ENCODE measurements around the gene RALGAPA1.
"Not testable (repeated sequence)": the region's sequence is repeated elsewhere in the genome, so short reads cannot be mapped to it uniquely, and the experiment has no call there.

The RALGAPA1 gene

GRCh38 chr14:35696119-35696518 is 113.0 kb downstream of the RALGAPA1 start:
- DNase-seq = no peak

DNA sequence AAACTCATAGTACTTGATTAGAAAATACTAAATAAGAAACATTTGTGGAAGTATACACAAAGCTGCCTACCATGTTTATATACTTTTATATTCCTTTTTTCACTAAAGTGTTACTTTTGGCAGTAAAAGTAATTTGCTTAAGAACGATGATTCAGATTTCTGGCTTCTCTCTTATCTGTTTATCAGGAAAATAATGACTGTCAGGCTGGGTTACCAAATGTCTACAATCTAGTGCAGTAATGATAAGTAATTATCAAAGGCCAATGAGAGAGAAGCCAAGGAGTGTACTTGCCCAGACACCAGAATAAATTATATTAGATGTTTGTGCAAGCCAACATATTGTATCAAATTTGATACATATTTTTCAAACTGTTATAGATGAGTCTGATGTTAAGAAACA is 113.4 kb downstream of the RALGAPA1 start:
- no peak for DNase-seq

- DNase-seq = no peak
Observed at GRCh38 chr14:35695072-35695471, 114.0 kb downstream of the RALGAPA1 start.

- DNase-seq = no peak
Observed at GRCh38 chr14:35689000-35689460, 120.1 kb downstream of the RALGAPA1 start.

GRCh38 chr14:35688126-35688826 is 120.8 kb downstream of the RALGAPA1 start:
- DNase-seq = no peak

DNA sequence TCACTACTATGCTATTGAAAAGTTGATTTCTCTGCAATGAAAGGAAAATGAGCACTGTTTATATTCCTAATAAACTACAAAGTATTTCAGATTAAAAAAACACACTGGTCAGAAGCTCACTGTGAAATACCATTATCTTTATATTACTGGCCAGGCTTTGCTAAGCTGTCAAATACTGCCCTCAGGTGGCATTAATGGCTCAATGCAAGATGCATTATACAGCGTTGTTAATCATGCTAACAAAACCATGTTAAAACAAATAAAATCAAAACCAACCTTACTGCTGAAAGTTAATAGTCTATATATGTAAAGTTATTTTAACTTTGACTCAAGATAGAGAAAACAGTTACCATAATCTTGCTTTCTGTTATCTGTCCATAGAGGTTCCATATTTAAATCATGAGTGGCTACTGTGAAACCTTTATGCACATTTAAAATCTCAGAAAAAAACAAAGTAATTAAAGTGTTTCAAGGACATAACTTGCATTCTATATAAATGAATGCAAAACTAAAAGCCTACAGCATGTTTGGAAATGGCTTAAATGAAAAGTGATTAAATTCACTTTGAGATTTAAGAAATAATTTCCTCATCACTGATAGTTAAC is 121.7 kb downstream of the RALGAPA1 start:
- peak; percentile 3 to 46 for DNase-seq

DNA sequence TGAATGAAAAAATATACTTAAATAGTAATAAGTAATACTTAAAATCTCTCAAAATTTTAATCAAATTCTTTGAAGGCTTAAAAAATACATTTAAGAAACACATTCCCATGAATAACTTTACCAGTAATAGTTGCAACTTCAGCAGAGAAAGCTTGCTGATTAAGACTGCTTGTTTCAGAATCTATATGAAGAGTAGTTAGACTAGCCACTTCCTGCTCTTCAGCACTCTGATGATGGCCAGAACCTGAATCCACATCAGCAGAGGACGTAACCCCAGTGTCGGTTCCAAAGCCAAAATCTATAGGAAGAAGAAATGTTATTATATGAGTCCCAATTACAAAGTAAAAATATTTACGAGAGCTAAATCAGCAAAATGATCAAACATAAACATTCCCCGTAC is 125.4 kb downstream of the RALGAPA1 start:
- not testable (repeated sequence) for DNase-seq

- no peak for DNase-seq
Observed at GRCh38 chr14:35682802-35683201, 126.3 kb downstream of the RALGAPA1 start.

DNA sequence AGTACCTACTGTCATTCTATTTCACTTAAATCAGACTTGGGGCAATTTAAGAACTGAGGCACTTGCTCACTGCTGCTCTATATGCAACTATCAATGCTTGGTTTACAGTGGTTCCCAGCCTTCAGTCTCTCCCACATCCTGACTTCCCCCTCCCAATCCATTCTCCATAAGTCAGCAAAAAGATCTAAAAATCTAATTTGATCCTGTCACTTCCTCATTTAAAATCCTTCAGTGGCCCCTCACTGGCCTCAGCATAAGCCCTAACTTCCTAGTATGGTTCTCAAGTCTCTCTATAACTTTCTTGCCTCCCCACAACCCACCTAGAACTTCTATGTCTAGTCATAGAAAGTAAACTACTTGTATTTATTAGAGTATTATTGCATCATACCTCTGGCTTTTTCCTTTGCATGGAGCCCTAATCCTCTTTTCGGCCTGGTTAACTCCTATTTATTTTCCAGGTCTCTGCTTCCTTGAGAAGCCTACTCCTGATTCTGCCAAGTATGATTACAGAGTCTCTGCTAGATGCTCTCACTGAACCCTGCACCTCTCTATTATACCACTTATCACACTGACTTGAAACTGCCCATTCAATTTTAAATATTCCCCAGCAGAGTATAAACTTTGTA is 130.6 kb downstream of the RALGAPA1 start:
- no peak for DNase-seq

DNA sequence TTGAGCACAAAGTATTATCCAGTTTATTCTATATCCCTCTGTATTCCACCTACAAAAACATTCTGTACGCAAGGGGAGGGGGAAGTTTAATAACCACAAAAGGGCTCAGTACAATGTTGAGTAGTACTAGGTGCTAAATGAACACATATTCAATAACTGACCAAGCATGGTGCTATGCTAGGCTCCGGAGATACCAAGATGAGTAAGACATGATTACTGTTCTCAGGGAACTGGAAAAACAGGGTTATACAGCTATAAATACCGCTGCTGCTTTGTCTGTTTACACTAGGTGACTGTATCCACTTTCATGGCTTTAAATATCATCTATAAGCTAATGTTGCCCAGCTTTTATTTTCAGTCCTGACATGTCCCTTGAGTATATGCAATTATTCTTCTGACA is 139.3 kb downstream of the RALGAPA1 start:
- DNase-seq = no peak

DNA sequence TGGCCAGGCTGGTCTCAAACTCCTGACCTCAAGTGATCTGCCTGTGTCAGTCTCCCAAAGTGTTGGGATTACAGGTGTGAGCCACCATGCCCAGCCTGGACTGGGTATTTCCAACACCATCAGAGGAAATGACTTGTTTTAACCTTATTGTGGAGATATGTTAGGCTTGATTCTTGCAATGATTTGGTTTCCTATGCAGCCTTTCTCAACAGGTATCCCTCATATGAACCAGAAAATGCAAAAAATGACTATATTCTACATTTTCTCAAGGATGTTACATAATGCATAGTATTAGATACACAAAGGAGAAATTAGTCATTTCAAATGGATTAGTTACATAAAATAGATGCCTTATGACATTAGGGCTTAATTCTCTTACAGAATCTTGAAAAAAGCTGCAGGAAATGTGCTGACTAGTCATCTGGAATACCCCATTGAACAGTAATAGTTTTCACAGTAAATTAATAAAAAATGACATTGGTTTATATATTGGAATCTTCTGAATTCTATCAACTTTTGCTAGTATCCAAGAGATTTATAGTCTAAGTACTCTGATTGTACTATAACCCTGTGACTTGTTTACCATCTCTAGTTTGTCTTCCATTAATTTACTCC is 142.6 kb downstream of the RALGAPA1 start:
- no peak for DNase-seq

GRCh38 chr14:35661875-35662274 is 147.2 kb downstream of the RALGAPA1 start:
- DNase-seq = no peak

- DNase-seq = no peak
Observed at GRCh38 chr14:35653045-35653444, 156.1 kb downstream of the RALGAPA1 start.

- no peak for DNase-seq
Observed at GRCh38 chr14:35643513-35643912, 165.6 kb downstream of the RALGAPA1 start.

DNA sequence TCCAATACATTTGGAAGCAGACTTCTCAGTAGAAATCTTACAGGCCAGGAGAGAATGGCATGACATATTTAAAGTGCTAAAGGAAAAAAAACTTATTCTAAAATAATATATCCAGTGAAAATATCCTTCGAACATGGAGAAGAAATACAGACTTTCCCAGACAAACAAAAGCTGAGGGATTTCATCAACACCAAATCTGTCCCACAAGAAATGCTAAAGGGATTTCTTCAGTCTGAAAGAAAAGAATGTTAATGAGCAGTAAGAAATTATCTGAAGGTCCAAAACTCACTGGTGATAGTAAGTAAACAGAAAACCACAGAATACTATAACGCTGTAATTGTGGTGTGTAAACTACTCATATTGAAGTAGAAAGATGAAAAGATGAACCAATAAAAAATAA is 171.2 kb downstream of the RALGAPA1 start:
- DNase-seq = no peak

DNA sequence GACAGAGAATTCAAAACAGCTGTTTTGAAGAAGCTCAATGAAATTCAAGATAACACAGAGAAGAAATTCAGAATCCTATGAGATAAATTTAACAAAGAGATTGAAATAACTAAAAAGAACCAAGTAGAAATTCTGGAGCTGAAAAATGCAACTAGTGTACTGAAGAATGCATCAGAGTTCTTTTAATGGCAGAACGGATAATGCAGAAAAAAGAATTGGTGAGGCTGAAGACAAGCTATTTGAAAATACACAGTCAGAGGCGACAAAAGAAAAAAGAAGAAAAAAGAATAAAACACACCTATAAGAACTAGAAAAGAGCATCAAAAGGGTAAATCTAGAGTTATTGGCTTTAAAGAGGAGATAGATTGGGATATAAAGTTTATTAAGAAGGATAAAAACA is 171.8 kb downstream of the RALGAPA1 start:
- no peak for DNase-seq

DNA sequence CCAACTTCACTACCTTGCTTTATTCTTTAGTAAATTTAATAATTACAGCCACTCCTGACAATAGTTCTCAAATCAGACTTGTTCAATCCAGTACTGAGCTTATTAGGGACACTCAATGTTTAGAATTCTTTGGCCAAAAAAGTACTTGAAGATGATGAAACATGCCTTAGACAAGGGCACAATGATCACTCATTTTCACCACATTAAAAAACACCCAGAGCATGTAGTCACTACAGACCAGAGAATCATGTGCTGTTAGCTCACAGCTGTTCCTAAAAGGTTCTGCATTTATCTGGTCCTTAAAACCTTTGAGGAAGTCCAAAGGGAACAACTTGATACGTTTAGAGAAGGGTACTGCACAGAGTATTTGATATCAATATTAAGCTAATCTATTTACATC is 176.4 kb downstream of the RALGAPA1 start:
- DNase-seq = no peak

DNA sequence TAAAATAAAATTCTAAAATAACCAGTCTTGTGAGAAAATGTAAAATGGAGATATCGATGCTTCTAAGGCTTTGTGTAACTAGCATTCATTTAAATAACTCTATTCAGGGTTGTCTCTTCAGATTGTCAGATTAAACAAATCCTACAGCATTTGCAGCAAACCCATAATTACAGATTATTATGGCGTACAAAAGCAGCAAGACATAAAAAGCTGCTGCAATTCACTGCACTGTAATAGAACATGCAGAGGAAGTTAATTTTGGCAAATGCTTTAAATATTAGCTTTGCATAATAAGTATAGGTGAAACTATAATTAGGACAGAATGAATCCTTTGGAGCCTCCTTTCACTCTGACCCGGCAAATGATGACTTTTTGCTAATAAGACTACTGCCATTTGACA is 176.8 kb downstream of the RALGAPA1 start:
- DNase-seq = no peak

DNA sequence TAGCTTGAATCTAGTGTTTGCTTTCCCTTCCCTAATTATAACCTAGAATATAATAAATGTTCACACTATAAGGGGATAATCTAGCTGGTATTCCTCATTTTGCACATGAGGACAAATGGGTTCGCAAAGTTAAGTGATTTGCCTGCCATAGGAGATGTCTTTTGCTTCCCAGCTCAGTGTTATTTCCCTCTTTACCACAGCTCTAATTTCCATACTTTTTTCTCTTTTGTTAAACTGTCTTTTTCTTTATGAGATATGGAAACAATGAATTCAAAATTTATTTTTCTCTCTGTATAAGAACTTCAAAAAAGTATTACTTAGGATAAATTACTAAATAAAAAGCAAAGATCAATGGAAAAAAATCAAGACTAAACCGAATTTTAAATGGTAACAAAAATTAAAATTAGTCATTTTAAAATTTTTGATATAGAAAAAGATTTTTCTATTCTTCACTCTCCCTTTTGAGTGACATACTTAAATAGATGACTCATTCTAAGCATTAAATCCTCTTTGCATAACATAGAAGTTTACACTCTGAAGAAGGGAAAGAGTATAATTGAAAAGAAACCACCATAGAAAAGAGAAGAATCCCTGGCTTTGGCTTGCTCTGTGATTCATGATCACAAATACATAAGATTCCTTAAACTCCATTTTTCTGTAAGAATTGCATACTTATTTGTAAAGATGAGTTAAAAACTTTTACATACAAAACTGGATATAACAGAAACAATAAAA is 177.9 kb downstream of the RALGAPA1 start:
- DNase-seq = no peak

DNA sequence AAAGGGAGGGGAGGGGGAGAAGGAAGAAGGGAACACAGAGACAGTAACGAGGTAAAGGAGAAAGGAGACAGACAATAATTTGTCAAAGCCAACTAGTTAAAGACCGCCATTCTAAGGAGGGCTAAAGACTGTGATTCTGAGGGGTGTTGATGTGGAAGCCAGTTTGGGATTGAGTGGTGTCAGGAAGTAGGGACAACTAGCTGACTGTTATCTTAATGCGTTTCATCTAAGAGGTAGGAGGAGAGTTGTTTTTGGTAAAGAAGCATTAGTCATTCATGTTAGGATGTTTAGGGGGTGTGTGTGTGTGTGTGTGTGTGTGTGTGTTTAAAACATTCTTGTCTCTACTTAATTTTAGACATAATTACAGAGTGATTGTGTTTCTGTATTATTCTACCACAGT is 180.1 kb downstream of the RALGAPA1 start:
- no peak for DNase-seq

DNA sequence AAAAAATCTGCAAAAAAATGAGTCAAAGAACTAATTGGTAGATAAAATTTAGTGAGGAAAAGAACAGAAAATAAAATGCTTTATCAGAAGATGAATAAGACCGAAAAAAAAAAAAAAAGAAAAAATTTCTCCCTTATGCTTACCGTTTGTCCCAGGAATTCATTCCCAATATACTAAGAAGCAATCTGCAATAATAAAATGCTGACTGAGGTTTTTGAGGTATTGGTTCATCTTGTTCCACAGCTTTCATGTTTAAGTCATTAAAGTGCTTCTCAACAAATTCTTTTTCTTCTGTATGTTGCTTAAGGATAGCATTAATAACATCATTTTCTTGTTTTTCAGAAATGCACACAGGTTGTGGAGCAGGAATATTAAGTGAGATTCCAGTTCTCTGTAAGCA is 182.1 kb downstream of the RALGAPA1 start:
- DNase-seq = not testable (repeated sequence)

DNA sequence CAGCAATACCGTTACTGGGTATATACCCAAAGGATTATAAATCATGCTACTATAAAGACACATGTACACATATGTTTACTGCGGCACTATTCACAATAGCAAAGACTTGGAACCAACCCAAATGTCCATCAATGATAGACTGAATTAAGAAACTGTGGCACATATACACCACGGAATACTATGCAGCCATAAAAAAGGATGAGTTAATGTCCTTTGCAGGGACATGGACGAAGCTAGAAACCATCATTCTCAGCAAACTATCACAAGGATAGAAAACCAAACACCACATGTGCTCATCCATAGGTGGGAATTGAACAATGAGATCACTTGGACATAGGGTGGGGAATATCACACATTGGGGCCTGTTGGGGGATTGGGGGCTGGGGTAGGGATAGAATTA is 187.1 kb downstream of the RALGAPA1 start:
- DNase-seq = not testable (repeated sequence)

DNA sequence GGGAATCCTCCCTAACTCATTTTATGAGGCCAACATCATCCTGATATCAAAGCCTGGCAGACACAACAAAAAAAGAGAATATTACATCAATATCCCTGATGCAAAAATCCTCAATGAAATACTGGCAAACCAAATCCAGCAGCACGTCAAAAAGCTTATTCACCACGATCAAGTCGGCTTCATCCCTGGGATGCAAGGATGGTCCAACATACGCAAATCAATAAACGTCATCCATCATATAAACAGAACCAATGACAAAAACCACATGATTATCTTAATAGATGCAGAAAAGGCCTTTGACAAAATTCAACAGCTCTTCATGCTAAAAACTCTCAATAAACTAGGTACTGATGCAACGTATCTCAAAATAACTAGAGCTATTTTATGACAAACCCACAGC is 189.1 kb downstream of the RALGAPA1 start:
- not testable (repeated sequence) for DNase-seq
